ENCODE results near the gene PAX2. TPM values are rescaled to one million over a fixed set of nuclear protein-coding genes. Genes with fewer than 3 reads are reported as not detected.

The PAX2 gene
- total and polyA plus RNA-seq, 2 of the 8 experiments (the other 6 are each of a cell fraction or from before 2014, with no cell fraction given), result 0.02 TPM; not detected in 1

GRCh38 chr10:100810835-100811116, 65.4 kb downstream of the PAX2 start:
- 87% methylated on average over 7 of the region's 7 CpGs; no CpG with 5 or more reads in 1 of the 2 experiments for WGBS, 2 experiments (ENCODE audit: extremely low coverage in 1 of 2, insufficient coverage in 1 of 2, insufficient read length in 1 of 2, insufficient replicate concordance in 2 of 2, low coverage in 1 of 2, low lambda C conversion rate in 2 of 2, missing lambda C conversion rate in 1 of 2)
- no peaks in the 10 kb centered on the region for H3K79me2 ChIP-seq (ENCODE audit: control insufficient read depth in 1 of 2, insufficient read depth in 2 of 2, low read length in 2 of 2)
- no peaks in the 10 kb centered on the region for H3K23me2 ChIP-seq (ENCODE audit: low read depth, low read length)
- H3K4me2 ChIP-seq (ENCODE audit: insufficient read depth in 1 of 2, low read depth in 2 of 2, low read length in 2 of 2), result no peak overlapping the region
- TF ChIP-seq HDAC6 (IDR thresholded peaks at IDR 0.05; ENCODE audit: low read depth, low read length) (no peak), MAFK (IDR thresholded peaks at IDR 0.05; ENCODE audit: low read depth, low read length) (no peak), POLR2AphosphoS5 (IDR thresholded peaks at IDR 0.05; ENCODE audit: low read depth, low read length) (no peak), ASH2L (IDR thresholded peaks at IDR 0.05; ENCODE audit: low read length) (no peak), KDM4A (IDR thresholded peaks at IDR 0.05; ENCODE audit: low read depth, low read length, severe bottlenecking) (no peak)
- no peak overlapping the region for H3K4me3 ChIP-seq (ENCODE audit: extremely low read depth in 1 of 4, insufficient read depth in 2 of 4, low read depth in 3 of 4, low read length in 4 of 4)
- H3K27ac ChIP-seq (ENCODE audit: low read depth, low read length), result no peak overlapping the region
- H2BK20ac ChIP-seq (ENCODE audit: low read length), result no peak overlapping the region
- no peak overlapping the region for H3K14ac ChIP-seq (ENCODE audit: insufficient read length)
- no peak overlapping the region for H2AK5ac ChIP-seq (ENCODE audit: low read depth, low read length)
- no peak overlapping the region for H3K4ac ChIP-seq (replicated peaks; ENCODE audit: insufficient read length, low read depth, low read length)
- H3K79me1 ChIP-seq (ENCODE audit: low read depth, low read length), result no peaks in the 10 kb centered on the region
- no peak for FAIRE-seq
- H3K36me3 ChIP-seq (ENCODE audit: control insufficient read depth in 2 of 4, insufficient read depth in 4 of 4, low read length in 3 of 4), result no peaks in the 10 kb centered on the region
- H2BK12ac ChIP-seq (ENCODE audit: low read depth, low read length), result no peak overlapping the region
- no peaks in the 10 kb centered on the region for H4K20me1 ChIP-seq (replicated peaks in 1 of 2; ENCODE audit: control insufficient read depth in 1 of 2, insufficient read depth in 2 of 2, low read length in 2 of 2)
- H3K18ac ChIP-seq (ENCODE audit: extremely low read depth, low read length), result no peak overlapping the region
- peaks cover 0 to 2% (median 1%) of the 10 kb centered on the region in 4 experiments; a peak in 2 of 7 replicates for H3K4me1 ChIP-seq (replicated peaks in 1 of 4; ENCODE audit: control insufficient read depth in 3 of 4, insufficient read depth in 4 of 4, low read length in 3 of 4)
- peaks cover 0 to 2% (median 0%) of the 10 kb centered on the region in 4 experiments; a peak in 1 of 7 replicates for H3K27me3 ChIP-seq (replicated peaks in 1 of 4; ENCODE audit: control insufficient read depth in 3 of 4, extremely low read depth in 1 of 4, insufficient read depth in 3 of 4, low read length in 3 of 4)
- no peak overlapping the region for H2BK120ac ChIP-seq (replicated peaks; ENCODE audit: low read depth, low read length)
- H4K8ac ChIP-seq (ENCODE audit: extremely low read depth, insufficient read depth, low read length), result no peak overlapping the region
- no peak overlapping the region for H4K5ac ChIP-seq (ENCODE audit: insufficient read length, low read depth, low read length)
- no peak overlapping the region for H3K9ac ChIP-seq (replicated peaks in 1 of 4; ENCODE audit: extremely low read depth in 1 of 4, low read depth in 3 of 4, low read length in 3 of 4)
- no peak for DNase-seq (ENCODE audit: low read depth in 1 of 2, low spot score in 2 of 2)
- ChIA-PET POLR2A (ENCODE audit: partially characterized antibody) (interaction anchor here (1.2 to 1.6 kb wide), 2 partner anchors 25 to 265 kb away, joined by 3 to 5 read pairs; no protein-coding TSS in a partner anchor), CTCF (ENCODE audit: partially characterized antibody) (interaction anchor here (0.7 to 9.1 kb wide), 13 partner anchors 9 to 332 kb away, joined by 3 to 98 read pairs (median 4); no protein-coding TSS in a partner anchor)
- no peak overlapping the region for H2AFZ ChIP-seq (ENCODE audit: low read length)
- no peak overlapping the region for H2BK5ac ChIP-seq (ENCODE audit: low read depth, low read length)
- no peaks in the 10 kb centered on the region for H3K9me3 ChIP-seq (ENCODE audit: insufficient read depth in 2 of 2, low read depth in 1 of 2, low read length in 1 of 2)
- H3K23ac ChIP-seq (ENCODE audit: insufficient read length), result no peak overlapping the region
- no peak overlapping the region for H4K91ac ChIP-seq (replicated peaks; ENCODE audit: insufficient read length, low read length)
- no peak overlapping the region for H2BK15ac ChIP-seq (ENCODE audit: low read length)
- H3K56ac ChIP-seq (replicated peaks; ENCODE audit: insufficient read length, low read depth, low read length), result no peak overlapping the region

Data from H1 (cell line).